ENCODE results near the gene POGK.

DNA sequence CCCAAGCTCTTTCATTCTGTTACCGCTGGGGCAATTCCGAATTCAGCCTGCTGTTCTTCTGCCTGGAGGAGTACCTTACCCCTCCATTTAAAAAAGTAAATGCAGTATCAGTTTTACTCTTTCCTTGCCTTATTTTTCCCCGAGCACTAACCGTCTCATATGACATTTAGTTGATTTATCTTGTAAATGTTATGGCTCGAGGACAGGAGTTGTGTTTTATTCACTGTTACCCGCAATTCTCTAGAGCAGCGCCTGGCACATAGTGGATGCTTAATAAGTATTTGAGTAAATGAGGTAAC lies 37.2 kb downstream of the POGK start:
- peak in 1 of 2 donors; percentile 12 for TF ChIP-seq CTCF (IDR thresholded peaks at IDR 0.05)
- TF ChIP-seq POLR2AphosphoS5 (IDR thresholded peaks at IDR 0.05): no peak
- TF ChIP-seq POLR2A (IDR thresholded peaks at IDR 0.05): no peak
